Thoracic aorta (tissue), 2 donors: ENCODE results near the gene LMX1A. TPM values are rescaled to one million over a fixed set of nuclear protein-coding genes. Genes with fewer than 3 reads are reported as not detected.

Experiments used
- ATAC-seq: fragments of 150-250 bp; one replicate; pipeline ENCODE4 v1.8.0; 2017; ENCODE audit warnings: low read depth; ENCODE audit not compliant: insufficient number of reproducible peaks, low FRiP score
- DNase-seq: peaks from one replicate; pipeline ENCODE4 v3.0.0-alpha.2; 2020; ENCODE audit warnings: low spot score
- H3K27ac ChIP-seq, 2 donors: fragments of 200-600 bp; sonication (generic); 1 replicate in 1 of 2; 2 replicates in 1 of 2; pipeline ENCODE4 v1.5.1; 2016; ENCODE audit warnings: mild to moderate bottlenecking in 2 of 2, moderate library complexity in 2 of 2
- H3K27me3 ChIP-seq: fragments of 200-600 bp; sonication (generic); replicated peaks from 2 replicates; pipeline ENCODE4 v1.6.0; 2016; ENCODE audit warnings: mild to moderate bottlenecking; ENCODE audit not compliant: insufficient read depth
- H3K36me3 ChIP-seq: fragments of 200-600 bp; sonication (generic); one replicate; pipeline ENCODE4 v1.5.1; 2016
- H3K4me1 ChIP-seq, 2 donors: fragments of 200-600 bp; sonication (generic); 1 replicate in 1 of 2; 2 replicates in 1 of 2; pipeline versions ENCODE4 v1.5.1 to v1.6.0; 2016; ENCODE audit warnings: low read depth in 2 of 2, mild to moderate bottlenecking in 1 of 2; ENCODE audit not compliant: control insufficient read depth in 1 of 2
- H3K4me3 ChIP-seq: fragments of 200-600 bp; sonication (generic); 2 replicates; pipeline ENCODE4 v1.5.1; 2016; ENCODE audit warnings: mild to moderate bottlenecking
- H3K9me3 ChIP-seq: fragments of 200-600 bp; sonication (generic); 2 replicates; pipeline ENCODE4 v1.5.1; 2016
- CTCF ChIP-seq: fragments of 200-600 bp; sonication (generic); IDR thresholded peaks from one replicate; pipeline ENCODE4 v1.5.1; 2019; ENCODE audit warnings: antibody characterized with exemption
- total RNA-seq, 2 donors: library from RNA; depleted of rRNA; stranded (reverse); fragments of >200 nt; gene quantifications; one replicate each; pipeline versions ENCODE4 v1.1.0 to v1.2.3, GENCODE V29; 2016

The LMX1A gene
- total RNA-seq, 2 donors from 2014 or later, result 0.68 TPM; not detected in 1

GRCh38 chr1:165287329-165287728 lies 69.2 kb downstream of the LMX1A start:
- Histone ChIP-seq H3K9me3 (no peaks in the 10 kb centered on the region), H3K36me3 (no peaks in the 10 kb centered on the region), H3K4me3 (no peak overlapping the region), H3K27ac (no peak overlapping the region), H3K4me1 (no peaks in the 10 kb centered on the region), H3K27me3 (no peaks in the 10 kb centered on the region)
- DNase-seq, result no peak
- no peak for ATAC-seq
- no peak for TF ChIP-seq CTCF

GRCh38 chr1:165284454-165284853 lies 72.1 kb downstream of the LMX1A start:
- Histone ChIP-seq H3K27me3 (no peaks in the 10 kb centered on the region), H3K36me3 (no peaks in the 10 kb centered on the region)

GRCh38 chr1:165281207-165281901 lies 75.2 kb downstream of the LMX1A start:
- Histone ChIP-seq H3K27ac (no peak overlapping the region), H3K9me3 (no peaks in the 10 kb centered on the region), H3K4me1 (no peaks in the 10 kb centered on the region), H3K36me3 (no peaks in the 10 kb centered on the region), H3K4me3 (no peak overlapping the region), H3K27me3 (no peaks in the 10 kb centered on the region)
- TF ChIP-seq CTCF, result no peak
- DNase-seq (no peak), ATAC-seq (no peak)

More at GRCh38 chr1:165284454-165284853, 72.1 kb downstream of the LMX1A start:
- no peak for DNase-seq
- Histone ChIP-seq H3K4me3 (no peak overlapping the region), H3K27ac (no peak overlapping the region), H3K4me1 (no peaks in the 10 kb centered on the region), H3K9me3 (no peaks in the 10 kb centered on the region)
- TF ChIP-seq CTCF, result no peak
- no peak for ATAC-seq

GRCh38 chr1:165279882-165280281 lies 76.6 kb downstream of the LMX1A start:
- Histone ChIP-seq H3K27ac (no peak overlapping the region), H3K9me3 (no peaks in the 10 kb centered on the region), H3K27me3 (no peaks in the 10 kb centered on the region), H3K4me3 (no peak overlapping the region), H3K4me1 (no peaks in the 10 kb centered on the region), H3K36me3 (no peaks in the 10 kb centered on the region)
- ATAC-seq, result no peak
- no peak for DNase-seq
- TF ChIP-seq CTCF, result no peak

GRCh38 chr1:165276314-165276713 lies 80.2 kb downstream of the LMX1A start:
- no peaks in the 10 kb centered on the region for H3K4me1 ChIP-seq
- DNase-seq (no peak), ATAC-seq (no peak)
- H3K27ac ChIP-seq, result no peak overlapping the region
- no peaks in the 10 kb centered on the region for H3K9me3 ChIP-seq
- no peaks in the 10 kb centered on the region for H3K27me3 ChIP-seq
- H3K4me3 ChIP-seq, result no peak overlapping the region
- H3K36me3 ChIP-seq, result no peaks in the 10 kb centered on the region
- TF ChIP-seq CTCF, result no peak
